ENCODE data around the gene SNAPC4.

- TF ChIP-seq POLR2A (IDR thresholded peaks at IDR 0.05; ENCODE audit: low read length) (no peak), GATA1 (IDR thresholded peaks at IDR 0.05; ENCODE audit: low read depth, low read length) (no peak)
Observed at GRCh38 chr9:136431782-136432350, 31.9 kb upstream of the SNAPC4 start.

Data from erythroblast (primary cell).